Gastrocnemius medialis (tissue), 4 donors: ENCODE data around the gene RASSF8. TPM values are rescaled to one million over a fixed set of nuclear protein-coding genes. Genes with fewer than 3 reads are reported as not detected.
A peak's percentile ranks its signal among the peaks of the same experiment; 100 is the strongest.

Source experiments
- ATAC-seq, 2 donors: fragments of 150-250 bp; one replicate each; pipeline ENCODE4 v1.9.1; 2016
- DNase-seq, 2 donors: peaks; one replicate each; pipeline ENCODE4 v3.0.0-alpha.2; 2019
- H3K27ac ChIP-seq, 4 donors: fragments of 200-600 bp; sonication (generic); 1 replicate in 1 of 4; 2 replicates in 3 of 4; pipeline ENCODE4 v1.5.1; 2016 to 2018; ENCODE audit warnings: mild to moderate bottlenecking in 2 of 4, moderate library complexity in 1 of 4
- H3K27me3 ChIP-seq, 3 donors: fragments of 200-600 bp; sonication (generic) in 2 of 3; 1 replicate in 1 of 3; 2 replicates in 2 of 3; pipeline versions ENCODE4 v1.5.1 to v1.6.0; 2016 to 2019; ENCODE audit warnings: mild to moderate bottlenecking in 1 of 3, moderate library complexity in 1 of 3
- H3K36me3 ChIP-seq, 2 donors: fragments of 200-600 bp; sonication (generic) in 1 of 2; one replicate each; pipeline ENCODE4 v1.5.1; 2017 to 2018
- H3K4me1 ChIP-seq, 2 donors: fragments of 200-600 bp; sonication (generic) in 1 of 2; one replicate each; pipeline ENCODE4 v1.5.1; 2016 to 2017; ENCODE audit warnings: mild to moderate bottlenecking in 2 of 2
- H3K4me3 ChIP-seq, 4 donors: fragments of 200-600 bp; sonication (generic) in 3 of 4; 1 replicate in 1 of 4; 2 replicates in 3 of 4; pipeline ENCODE4 v1.5.1; 2016 to 2019; ENCODE audit warnings: mild to moderate bottlenecking in 2 of 4
- H3K9me3 ChIP-seq, 3 donors: fragments of 200-600 bp; sonication (generic) in 2 of 3; 1 replicate in 1 of 3; 2 replicates in 2 of 3; pipeline ENCODE4 v1.5.1; 2016 to 2019
- CTCF ChIP-seq, 5 experiments: fragments of 450-650 bp in 3 of 5; fragments of 200-600 bp in 2 of 5; sonication (generic) in 2 of 5; IDR thresholded peaks in 4 of 5; conservative IDR thresholded peaks in 1 of 5; 1 replicate in 4 of 5; 2 replicates in 1 of 5; pipeline ENCODE4 v1.5.1; 2016 to 2019; ENCODE audit warnings: antibody characterized with exemption in 5 of 5, mild to moderate bottlenecking in 3 of 5, moderate library complexity in 3 of 5
- POLR2A ChIP-seq, 2 donors: fragments of 450-650 bp; IDR thresholded peaks; one replicate each; pipeline ENCODE4 v1.6.1; 2017; ENCODE audit warnings: antibody characterized with exemption in 2 of 2, mild to moderate bottlenecking in 2 of 2, moderate library complexity in 2 of 2
- in situ Hi-C, 4 donors: fragments of 200-750 bp; cut with MboI; loops; one replicate each; pipeline versions ENCODE4 v1.15.0 to v1.8.0; 2017; ENCODE audit warnings: low sequenced_read_pairs in 4 of 4
- intact Hi-C: fragments of 100-400 bp; cut with DNase I; formaldehyde crosslinking; loops from one replicate; pipeline ENCODE4 v1.15.1; 2023; ENCODE audit warnings: low total_unique reads
- total RNA-seq, 4 donors: library from RNA; depleted of rRNA; stranded (reverse); fragments of >200 nt; gene quantifications; one replicate each; pipeline versions ENCODE4 v1.1.0 to v1.2.3, GENCODE V29; 2016

RASSF8 gene
- total RNA-seq, 4 donors from 2014 or later: 23.6 to 36.8 (median 28.0) TPM

- intact Hi-C loops: loop anchor here (1.0 to 5.0 kb wide), 4 partner anchors 10 to 173 kb away; no protein-coding TSS in a partner anchor
- H3K27me3 ChIP-seq: no peaks in the 10 kb centered on the region
- peak; percentile 77 to 91 for DNase-seq
- no peaks in the 10 kb centered on the region for H3K9me3 ChIP-seq
- H3K36me3 ChIP-seq: no peaks in the 10 kb centered on the region
- peak within 1 kb of the TSS; percentile 66 to 89 (median 72) for H3K4me3 ChIP-seq
- peak; percentile 92 for TF ChIP-seq POLR2A (IDR thresholded peaks at IDR 0.05)
- TF ChIP-seq CTCF (IDR thresholded peaks at IDR 0.05 in 4 of 5, conservative IDR thresholded peaks at IDR 0.05 in 1 of 5): no peak
- peak; percentile 23 to 28 for ATAC-seq
- peaks cover 24 to 30% of the 10 kb centered on the region in 2 donors for H3K4me1 ChIP-seq
- in situ Hi-C loops: no loop called here
- H3K27ac ChIP-seq: peak within 1 kb of the TSS; percentile 95 to 100 (median 97)
These were observed 166.2 kb downstream of the RASSF8 start, which contains the start of gene BHLHE41 for GRCh38 chr12:26124446-26125399. TSS of gene BHLHE41 (minus strand) at chr12:26125037. CDS start at chr12:26124779, 258 bp downstream.

- H3K27me3 ChIP-seq: no peaks in the 10 kb centered on the region
- peaks cover 15 to 20% of the 10 kb centered on the region in 2 donors for H3K4me1 ChIP-seq
- in situ Hi-C loops (no loop called here), intact Hi-C loops (loop anchor here (1.0 to 5.0 kb wide), 6 partner anchors 17 to 172 kb away; no protein-coding TSS in a partner anchor)
- no peaks in the 10 kb centered on the region for H3K9me3 ChIP-seq
- ATAC-seq: peak; percentile 63 to 68
- H3K4me3 ChIP-seq: peak overlapping the region; percentile 66 to 89 (median 72)
- peak overlapping the region; percentile 95 to 100 (median 97) for H3K27ac ChIP-seq
- TF ChIP-seq POLR2A (IDR thresholded peaks at IDR 0.05): peak; percentile 86
- no peak for TF ChIP-seq CTCF (IDR thresholded peaks at IDR 0.05 in 4 of 5, conservative IDR thresholded peaks at IDR 0.05 in 1 of 5)
- H3K36me3 ChIP-seq: no peaks in the 10 kb centered on the region
- peak; percentile 89 to 96 for DNase-seq
These were observed 167.2 kb downstream of the RASSF8 start for GRCh38 chr12:26125400-26126339.

- H3K27me3 ChIP-seq: no peaks in the 10 kb centered on the region
- peaks cover 11 to 12% of the 10 kb centered on the region in 2 donors for H3K4me1 ChIP-seq
- ATAC-seq (peak; percentile 51), DNase-seq (peak; percentile 89 to 92)
- peak overlapping the region; percentile 66 to 89 (median 72) for H3K4me3 ChIP-seq
- no peaks in the 10 kb centered on the region for H3K9me3 ChIP-seq
- intact Hi-C loops: loop anchor here (1.0 to 5.0 kb wide), 5 partner anchors 27 to 171 kb away; no protein-coding TSS in a partner anchor
- TF ChIP-seq POLR2A (IDR thresholded peaks at IDR 0.05) (peak; percentile 32 to 56), CTCF (IDR thresholded peaks at IDR 0.05 in 4 of 5, conservative IDR thresholded peaks at IDR 0.05 in 1 of 5) (no peak)
- in situ Hi-C loops: no loop called here
- H3K36me3 ChIP-seq: no peaks in the 10 kb centered on the region
- peak overlapping the region; percentile 95 to 100 (median 97) for H3K27ac ChIP-seq
These were observed 168.1 kb downstream of the RASSF8 start for GRCh38 chr12:26126340-26127284.
